Vagina (tissue), 2 donors: ENCODE data around the gene SLC2A10. TPM values are rescaled to one million over a fixed set of nuclear protein-coding genes. Genes with fewer than 3 reads are reported as not detected.

Experiments
- DNase-seq, 2 donors: peaks; one replicate each; pipeline ENCODE4 v3.0.0-alpha.2; 2017; ENCODE audit errors: extremely low spot score in 2 of 2
- H3K27ac ChIP-seq: fragments of 200-600 bp; sonication (generic); one replicate; pipeline ENCODE4 v1.5.1; 2019
- H3K27me3 ChIP-seq: fragments of 200-600 bp; sonication (generic); one replicate; pipeline ENCODE4 v1.5.1; 2019
- H3K36me3 ChIP-seq, 2 donors: fragments of 200-600 bp; sonication (generic); one replicate each; pipeline ENCODE4 v1.5.1; 2017 to 2019
- H3K4me1 ChIP-seq: fragments of 200-600 bp; sonication (generic); one replicate; pipeline ENCODE4 v1.5.1; 2019
- H3K4me3 ChIP-seq, 2 donors: fragments of 200-600 bp; sonication (generic); 1 replicate in 1 of 2; 2 replicates in 1 of 2; pipeline ENCODE4 v1.5.1; 2016 to 2019
- H3K9me3 ChIP-seq: fragments of 200-600 bp; sonication (generic); one replicate; pipeline ENCODE4 v1.5.1; 2019
- POLR2A ChIP-seq, 2 donors: fragments of 450-650 bp; IDR thresholded peaks; one replicate each; pipeline ENCODE4 v1.6.1; 2017; ENCODE audit warnings: antibody characterized with exemption in 2 of 2, mild to moderate bottlenecking in 2 of 2, moderate library complexity in 2 of 2
- POLR2AphosphoS5 ChIP-seq, 2 donors: sonication (generic); formaldehyde crosslinking; IDR thresholded peaks; one replicate each; pipeline ENCODE4 v1.9.0; 2017; ENCODE audit warnings: antibody characterized with exemption in 2 of 2, mild to moderate bottlenecking in 2 of 2, low read depth in 1 of 2; ENCODE audit not compliant: insufficient read depth in 1 of 2
- intact Hi-C: fragments of 100-400 bp; cut with DNase I; formaldehyde crosslinking; loops from one replicate; pipeline ENCODE4 v1.15.1; 2023
- total RNA-seq: library from RNA; depleted of rRNA; stranded (reverse); fragments of >200 nt; gene quantifications from one replicate; pipeline ENCODE4 v1.2.3, GENCODE V29; 2016
- TF ChIP-seq, protein P1 (sequence below), 3 experiments: fragments of 450-650 bp in 2 of 3; fragments of 200-600 bp in 1 of 3; sonication (generic) in 1 of 3; IDR thresholded peaks; one replicate each; pipeline ENCODE4 v1.5.1; 2017 to 2019; ENCODE audit warnings: antibody characterized with exemption in 3 of 3, mild to moderate bottlenecking in 2 of 3, moderate library complexity in 2 of 3

The SLC2A10 gene
- total RNA-seq, 1 donor from 2014 or later, result 21.6 TPM

DNA sequence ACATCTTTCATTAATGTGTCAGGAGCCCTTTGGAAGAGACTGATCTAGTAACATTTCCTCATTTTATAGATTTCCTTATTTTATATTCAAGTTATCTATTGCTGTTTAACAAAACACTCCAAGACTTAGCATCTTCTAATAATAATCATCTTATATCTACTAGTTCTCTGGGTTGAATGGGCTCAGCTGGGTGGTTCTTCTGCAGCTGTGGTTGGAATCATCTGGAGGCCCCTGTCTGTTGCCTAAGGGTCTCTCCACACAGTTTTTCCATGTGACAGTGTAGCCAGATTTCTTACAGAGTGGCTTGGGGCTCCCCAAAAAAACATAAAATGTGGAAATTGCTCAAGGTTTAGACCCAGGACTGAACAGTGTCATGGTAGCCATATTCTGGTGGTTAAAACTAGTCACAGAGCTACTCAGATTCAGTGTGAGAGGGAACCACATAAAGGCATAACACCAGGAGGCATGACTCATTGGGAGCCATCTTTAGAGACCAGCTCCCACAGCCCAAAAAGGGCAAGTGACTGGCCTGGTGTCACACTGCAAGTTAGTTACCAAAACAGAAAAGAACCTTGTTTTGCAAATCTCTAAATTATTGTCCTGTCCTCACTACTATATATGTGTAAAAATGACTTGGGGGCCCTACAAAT lies 11.5 kb downstream of the SLC2A10 start:
- intact Hi-C loops, result no loop called here
- no peak for DNase-seq

DNA sequence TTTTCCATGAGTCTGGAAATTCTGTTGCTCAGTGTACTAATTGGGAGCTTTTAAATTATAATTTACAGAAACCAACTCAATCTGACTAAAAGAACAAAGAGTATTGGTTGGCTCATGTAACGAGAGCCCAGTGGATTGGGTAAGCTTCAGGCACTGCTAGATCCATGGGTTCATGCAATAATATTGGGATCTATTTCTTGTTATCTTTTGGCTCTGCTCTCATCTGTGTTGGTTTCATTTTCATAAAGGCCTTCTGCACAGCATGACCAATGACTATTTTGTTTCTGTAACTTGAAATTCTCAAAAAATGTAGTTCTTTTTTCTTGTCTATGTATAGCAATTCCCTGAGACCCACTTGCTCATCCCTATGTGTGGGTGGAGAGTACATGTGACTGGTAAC lies 12.0 kb downstream of the SLC2A10 start:
- intact Hi-C loops, result no loop called here
- peaks cover 0 to 10% of the 10 kb centered on the region in 2 donors for H3K36me3 ChIP-seq
- no peak for DNase-seq
- H3K9me3 ChIP-seq, result no peaks in the 10 kb centered on the region
- no peaks in the 10 kb centered on the region for H3K4me1 ChIP-seq
- H3K4me3 ChIP-seq, result no peak overlapping the region
- TF ChIP-seq, protein P1, sequence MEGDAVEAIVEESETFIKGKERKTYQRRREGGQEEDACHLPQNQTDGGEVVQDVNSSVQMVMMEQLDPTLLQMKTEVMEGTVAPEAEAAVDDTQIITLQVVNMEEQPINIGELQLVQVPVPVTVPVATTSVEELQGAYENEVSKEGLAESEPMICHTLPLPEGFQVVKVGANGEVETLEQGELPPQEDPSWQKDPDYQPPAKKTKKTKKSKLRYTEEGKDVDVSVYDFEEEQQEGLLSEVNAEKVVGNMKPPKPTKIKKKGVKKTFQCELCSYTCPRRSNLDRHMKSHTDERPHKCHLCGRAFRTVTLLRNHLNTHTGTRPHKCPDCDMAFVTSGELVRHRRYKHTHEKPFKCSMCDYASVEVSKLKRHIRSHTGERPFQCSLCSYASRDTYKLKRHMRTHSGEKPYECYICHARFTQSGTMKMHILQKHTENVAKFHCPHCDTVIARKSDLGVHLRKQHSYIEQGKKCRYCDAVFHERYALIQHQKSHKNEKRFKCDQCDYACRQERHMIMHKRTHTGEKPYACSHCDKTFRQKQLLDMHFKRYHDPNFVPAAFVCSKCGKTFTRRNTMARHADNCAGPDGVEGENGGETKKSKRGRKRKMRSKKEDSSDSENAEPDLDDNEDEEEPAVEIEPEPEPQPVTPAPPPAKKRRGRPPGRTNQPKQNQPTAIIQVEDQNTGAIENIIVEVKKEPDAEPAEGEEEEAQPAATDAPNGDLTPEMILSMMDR (IDR thresholded peaks at IDR 0.05), result no peak
- TF ChIP-seq POLR2AphosphoS5 (IDR thresholded peaks at IDR 0.05; ENCODE audit: insufficient read depth in 1 of 2, low read depth in 1 of 2), result no peak
- no peak for TF ChIP-seq POLR2A (IDR thresholded peaks at IDR 0.05)
- H3K27me3 ChIP-seq, result no peaks in the 10 kb centered on the region
- H3K27ac ChIP-seq, result no peak overlapping the region

More for the DNA sequence above, 11.5 kb downstream of the SLC2A10 start:
- H3K9me3 ChIP-seq, result no peaks in the 10 kb centered on the region
- H3K4me3 ChIP-seq, result no peak overlapping the region
- TF ChIP-seq POLR2A (IDR thresholded peaks at IDR 0.05) (no peak), POLR2AphosphoS5 (IDR thresholded peaks at IDR 0.05; ENCODE audit: insufficient read depth in 1 of 2, low read depth in 1 of 2) (no peak)
- TF ChIP-seq, protein P1 (IDR thresholded peaks at IDR 0.05), result no peak
- no peaks in the 10 kb centered on the region for H3K4me1 ChIP-seq
- H3K27me3 ChIP-seq, result no peaks in the 10 kb centered on the region
- no peak overlapping the region for H3K27ac ChIP-seq
- peaks cover 0 to 5% of the 10 kb centered on the region in 2 donors for H3K36me3 ChIP-seq

DNA sequence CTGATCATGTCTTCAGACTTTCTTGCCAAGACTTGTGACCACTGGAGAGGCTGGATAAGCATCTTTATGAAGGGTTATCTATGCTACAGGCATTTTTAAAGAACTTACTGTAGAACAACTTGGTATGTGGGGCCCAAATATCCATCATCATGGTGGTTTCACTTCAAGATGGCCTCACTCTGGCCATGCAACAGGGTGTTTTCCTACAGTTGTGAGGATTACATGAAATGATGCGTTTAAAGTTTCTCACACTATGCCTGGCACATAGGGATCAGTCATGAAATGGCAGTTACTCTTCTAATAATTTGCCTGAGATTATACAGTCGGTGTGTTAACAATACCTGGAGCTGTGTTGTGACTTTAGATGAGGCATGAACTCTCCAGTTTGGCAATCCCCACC lies 13.0 kb downstream of the SLC2A10 start:
- Histone ChIP-seq H3K27me3 (no peaks in the 10 kb centered on the region), H3K9me3 (no peaks in the 10 kb centered on the region), H3K4me3 (no peak overlapping the region), H3K27ac (no peak overlapping the region), H3K36me3 (peaks cover 0 to 10% of the 10 kb centered on the region in 2 donors), H3K4me1 (no peaks in the 10 kb centered on the region)
- intact Hi-C loops, result no loop called here
- TF ChIP-seq, protein P1 (IDR thresholded peaks at IDR 0.05), result no peak
- TF ChIP-seq POLR2A (IDR thresholded peaks at IDR 0.05) (no peak), POLR2AphosphoS5 (IDR thresholded peaks at IDR 0.05; ENCODE audit: insufficient read depth in 1 of 2, low read depth in 1 of 2) (no peak)
- no peak for DNase-seq

DNA sequence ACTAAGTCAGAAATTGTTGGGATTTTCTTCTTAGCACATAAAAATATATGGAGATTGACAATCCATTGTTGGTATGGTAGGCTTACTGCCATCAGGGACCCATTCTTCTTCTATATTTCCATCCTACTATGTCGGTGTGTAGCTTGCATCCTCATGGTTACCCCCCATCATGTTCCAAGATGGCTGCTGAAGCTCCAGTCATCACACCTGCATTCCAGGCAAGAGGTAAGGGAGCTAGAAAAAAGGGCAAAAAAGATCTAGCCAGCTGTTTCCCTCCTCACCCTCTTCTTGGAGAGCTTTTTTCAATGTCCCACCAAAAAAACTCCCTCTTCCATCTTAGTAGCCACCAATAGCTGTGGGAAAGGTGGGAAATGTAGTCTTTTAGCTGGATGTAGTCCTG lies 13.6 kb downstream of the SLC2A10 start:
- H3K27me3 ChIP-seq, result no peaks in the 10 kb centered on the region
- no peak overlapping the region for H3K4me3 ChIP-seq
- H3K4me1 ChIP-seq, result no peaks in the 10 kb centered on the region
- intact Hi-C loops, result no loop called here
- H3K27ac ChIP-seq, result no peak overlapping the region
- DNase-seq, result no peak
- no peaks in the 10 kb centered on the region for H3K9me3 ChIP-seq
- TF ChIP-seq POLR2AphosphoS5 (IDR thresholded peaks at IDR 0.05; ENCODE audit: insufficient read depth in 1 of 2, low read depth in 1 of 2) (no peak), POLR2A (IDR thresholded peaks at IDR 0.05) (no peak)
- TF ChIP-seq, protein P1 (IDR thresholded peaks at IDR 0.05), result no peak
- peaks cover 0 to 10% of the 10 kb centered on the region in 2 donors for H3K36me3 ChIP-seq

DNA sequence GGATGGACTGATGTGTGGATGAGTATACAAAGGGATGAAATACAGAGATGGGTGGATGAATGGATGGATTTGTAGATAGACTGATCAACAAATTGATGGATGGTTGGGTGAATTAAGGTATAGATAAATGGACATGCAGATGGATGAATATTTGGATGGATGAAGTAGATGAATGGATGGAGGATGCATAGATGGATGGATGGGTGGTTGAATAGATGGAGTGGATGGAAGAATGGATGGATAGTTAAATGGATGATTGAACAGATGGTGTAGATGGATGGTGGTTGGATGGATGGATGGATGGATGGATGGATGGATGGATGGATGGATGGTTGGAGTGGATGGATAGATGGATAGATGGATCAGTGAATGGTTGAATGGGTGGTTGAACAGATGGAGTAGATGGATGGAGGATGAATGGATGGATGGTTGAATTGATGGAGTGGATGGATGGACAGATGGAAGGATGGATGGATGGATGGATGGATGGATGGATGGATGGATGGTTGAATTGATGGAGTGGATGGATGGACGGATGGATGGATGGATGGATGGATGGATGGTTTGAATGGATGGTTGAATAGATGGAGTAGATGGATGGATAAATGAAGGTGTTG lies 15.0 kb downstream of the SLC2A10 start:
- intact Hi-C loops, result no loop called here
- Histone ChIP-seq H3K4me1 (no peaks in the 10 kb centered on the region), H3K4me3 (no peak overlapping the region), H3K27ac (no peak overlapping the region), H3K9me3 (no peaks in the 10 kb centered on the region), H3K27me3 (no peaks in the 10 kb centered on the region), H3K36me3 (peaks cover 0 to 10% of the 10 kb centered on the region in 2 donors)
- TF ChIP-seq, protein P1 (IDR thresholded peaks at IDR 0.05), result no peak
- TF ChIP-seq POLR2AphosphoS5 (IDR thresholded peaks at IDR 0.05; ENCODE audit: insufficient read depth in 1 of 2, low read depth in 1 of 2) (no peak), POLR2A (IDR thresholded peaks at IDR 0.05) (no peak)
- DNase-seq, result no peak
